Lower leg skin (tissue), 4 donors: ENCODE data around the gene TNIK. TPM values are rescaled to one million over a fixed set of nuclear protein-coding genes. Genes with fewer than 3 reads are reported as not detected.
"Not testable (repeated sequence)": the region's sequence is repeated elsewhere in the genome, so short reads cannot be mapped to it uniquely, and the experiment has no call there.

Experiments
- DNase-seq, 2 donors: peaks; one replicate each; pipeline ENCODE4 v3.0.0-alpha.2; 2019; ENCODE audit warnings: low spot score in 2 of 2
- H3K4me3 ChIP-seq: fragments of 200-600 bp; sonication (generic); 2 replicates; pipeline ENCODE4 v1.5.1; 2017; ENCODE audit warnings: mild to moderate bottlenecking, low read depth; ENCODE audit not compliant: poor library complexity, severe bottlenecking
- CTCF ChIP-seq, 3 donors: fragments of 450-650 bp; IDR thresholded peaks; one replicate each; pipeline ENCODE4 v1.5.1; 2016; ENCODE audit warnings: antibody characterized with exemption in 3 of 3, mild to moderate bottlenecking in 3 of 3, moderate library complexity in 2 of 3
- POLR2A ChIP-seq, 2 donors: fragments of 450-650 bp; IDR thresholded peaks; one replicate each; pipeline ENCODE4 v1.6.1; 2016 to 2017; ENCODE audit warnings: antibody characterized with exemption in 2 of 2, mild to moderate bottlenecking in 1 of 2, moderate library complexity in 1 of 2
- WGBS, 2 donors: methylation state at CpG; one replicate each; pipeline ENCODE4 v1.1.5; 2018; 5-methylcytosine and 5-hydroxymethylcytosine counted together
- intact Hi-C: fragments of 100-400 bp; cut with DNase I; formaldehyde crosslinking; loops from one replicate; pipeline ENCODE4 v1.15.0; 2023; ENCODE audit warnings: low total_unique reads
- total RNA-seq, 4 donors: library from RNA; depleted of rRNA; stranded (reverse); fragments of >200 nt; gene quantifications; one replicate each; pipeline ENCODE4 v1.1.0, GENCODE V29; 2016

TNIK gene
- total RNA-seq, 4 donors from 2014 or later = 0.72 to 4.7 (median 2.4) TPM

- 94 to 96% methylated on average over 7 of the region's 7 CpGs for WGBS, 2 donors
- no peak for DNase-seq
- intact Hi-C loops = no loop called here
- no peak overlapping the region for H3K4me3 ChIP-seq
- no peak for TF ChIP-seq CTCF (IDR thresholded peaks at IDR 0.05)
- no peak for TF ChIP-seq POLR2A (IDR thresholded peaks at IDR 0.05)
Observed at GRCh38 chr3:171126478-171127209, 333.6 kb downstream of the TNIK start.

- no peak for DNase-seq
- WGBS, 2 donors = 32 to 46% methylated on average over 1 of the region's 1 CpG
- TF ChIP-seq POLR2A (IDR thresholded peaks at IDR 0.05) (no peak), CTCF (IDR thresholded peaks at IDR 0.05) (no peak)
- H3K4me3 ChIP-seq = no peak overlapping the region
- intact Hi-C loops = no loop called here
Observed at GRCh38 chr3:171125010-171125409, 335.2 kb downstream of the TNIK start.

GRCh38 chr3:171123915-171124314 is 336.3 kb downstream of the TNIK start:
- intact Hi-C loops = no loop called here
- no peak overlapping the region for H3K4me3 ChIP-seq
- no peak for DNase-seq
- no peak for TF ChIP-seq CTCF (IDR thresholded peaks at IDR 0.05)
- TF ChIP-seq POLR2A (IDR thresholded peaks at IDR 0.05) = no peak

- no peak for TF ChIP-seq POLR2A (IDR thresholded peaks at IDR 0.05)
- 85% methylated on average over 2 of the region's 2 CpGs for WGBS, 2 donors
- no peak for DNase-seq
- intact Hi-C loops = no loop called here
- H3K4me3 ChIP-seq = no peak overlapping the region
Observed at GRCh38 chr3:171122861-171123260, 337.3 kb downstream of the TNIK start.

- intact Hi-C loops = no loop called here
- DNase-seq = no peak
- TF ChIP-seq CTCF (IDR thresholded peaks at IDR 0.05) = no peak
- TF ChIP-seq POLR2A (IDR thresholded peaks at IDR 0.05) = no peak
- WGBS, 2 donors = 43 to 56% methylated on average over 3 of the region's 3 CpGs
- H3K4me3 ChIP-seq = no peak overlapping the region
Observed at GRCh38 chr3:171122240-171122639, 338.0 kb downstream of the TNIK start.

- no peak overlapping the region for H3K4me3 ChIP-seq
- intact Hi-C loops = no loop called here
- TF ChIP-seq POLR2A (IDR thresholded peaks at IDR 0.05) (no peak), CTCF (IDR thresholded peaks at IDR 0.05) (no peak)
- no peak for DNase-seq
Observed at GRCh38 chr3:171121801-171122200, 338.4 kb downstream of the TNIK start.

GRCh38 chr3:171119402-171119801 is 340.8 kb downstream of the TNIK start:
- 93 to 97% methylated on average over 3 of the region's 3 CpGs for WGBS, 2 donors
- DNase-seq, intact Hi-C loops, H3K4me3 ChIP-seq: not testable (repeated sequence)

- DNase-seq, H3K4me3 ChIP-seq, intact Hi-C loops: not testable (repeated sequence)
- 73 to 84% methylated on average over 3 of the region's 3 CpGs for WGBS, 2 donors
Observed at GRCh38 chr3:171118993-171119392, 341.2 kb downstream of the TNIK start.
